ENCODE data around the gene FAM89A.
"Not testable (repeated sequence)": the region's sequence is repeated elsewhere in the genome, so short reads cannot be mapped to it uniquely, and the experiment has no call there.

Gene FAM89A

GRCh38 chr1:231039161-231040018 is 664 bp downstream of the FAM89A start:
- peak; percentile 46 for DNase-seq (ENCODE audit: low read depth)
- no peak for TF ChIP-seq CTCF (IDR thresholded peaks at IDR 0.05; ENCODE audit: insufficient read depth, low read depth, low read length, missing control alignments)
- H3K4me3 ChIP-seq (ENCODE audit: low read length), result peak overlapping the region; percentile 77

GRCh38 chr1:231037585-231038517 is 2.2 kb downstream of the FAM89A start:
- no peak for TF ChIP-seq CTCF (IDR thresholded peaks at IDR 0.05; ENCODE audit: insufficient read depth, low read depth, low read length, missing control alignments)
- DNase-seq (ENCODE audit: low read depth), result no peak
- peak overlapping the region; percentile 77 for H3K4me3 ChIP-seq (ENCODE audit: low read length)

- no peak overlapping the region for H3K4me3 ChIP-seq (ENCODE audit: low read length)
- TF ChIP-seq CTCF (IDR thresholded peaks at IDR 0.05; ENCODE audit: insufficient read depth, low read depth, low read length, missing control alignments), result no peak
- DNase-seq (ENCODE audit: low read depth), result no peak
Observed at GRCh38 chr1:231036416-231036815, 3.6 kb downstream of the FAM89A start.

GRCh38 chr1:231035799-231036198 is 4.3 kb downstream of the FAM89A start:
- no peak for DNase-seq (ENCODE audit: low read depth)
- TF ChIP-seq CTCF (IDR thresholded peaks at IDR 0.05; ENCODE audit: insufficient read depth, low read depth, low read length, missing control alignments), result no peak
- no peak overlapping the region for H3K4me3 ChIP-seq (ENCODE audit: low read length)

- no peak for DNase-seq (ENCODE audit: low read depth)
Observed at GRCh38 chr1:231032963-231033362, 7.1 kb downstream of the FAM89A start.

GRCh38 chr1:231029841-231030240 is 10.2 kb downstream of the FAM89A start:
- no peak for TF ChIP-seq CTCF (IDR thresholded peaks at IDR 0.05; ENCODE audit: insufficient read depth, low read depth, low read length, missing control alignments)
- no peak overlapping the region for H3K4me3 ChIP-seq (ENCODE audit: low read length)
- DNase-seq (ENCODE audit: low read depth), result no peak

More at GRCh38 chr1:231032963-231033362, 7.1 kb downstream of the FAM89A start:
- H3K4me3 ChIP-seq (ENCODE audit: low read length), result no peak overlapping the region
- TF ChIP-seq CTCF (IDR thresholded peaks at IDR 0.05; ENCODE audit: insufficient read depth, low read depth, low read length, missing control alignments), result no peak

GRCh38 chr1:231029247-231029646 is 10.8 kb downstream of the FAM89A start:
- H3K4me3 ChIP-seq (ENCODE audit: low read length); DNase-seq (ENCODE audit: low read depth): not testable (repeated sequence)
